Uterus (tissue), 4 donors: Measurements from ENCODE around the gene SLC66A3. TPM values are rescaled to one million over a fixed set of nuclear protein-coding genes. Genes with fewer than 3 reads are reported as not detected.

Experiments
- DNase-seq, 2 donors: peaks; one replicate each; pipeline ENCODE4 v3.0.0-alpha.2; 2019 to 2020
- H3K27ac ChIP-seq, 2 donors: fragments of 200-600 bp; sonication (generic); 1 replicate in 1 of 2; 2 replicates in 1 of 2; pipeline ENCODE4 v1.5.1; 2016 to 2018
- H3K27me3 ChIP-seq, 2 donors: fragments of 200-600 bp; sonication (generic); one replicate each; pipeline ENCODE4 v1.5.1; 2018 to 2019; ENCODE audit warnings: control low read depth in 1 of 2
- H3K36me3 ChIP-seq, 2 donors: fragments of 200-600 bp; sonication (generic); one replicate each; pipeline ENCODE4 v1.5.1; 2019; ENCODE audit warnings: control low read depth in 1 of 2
- H3K4me1 ChIP-seq, 2 donors: fragments of 200-600 bp; sonication (generic); one replicate each; pipeline ENCODE4 v1.5.1; 2018 to 2019; ENCODE audit warnings: control low read depth in 1 of 2
- H3K4me3 ChIP-seq, 2 donors: fragments of 200-600 bp; sonication (generic); 1 replicate in 1 of 2; 2 replicates in 1 of 2; pipeline ENCODE4 v1.5.1; 2018 to 2019; ENCODE audit warnings: mild to moderate bottlenecking in 1 of 2
- H3K9me3 ChIP-seq, 2 donors: fragments of 200-600 bp; sonication (generic); one replicate each; pipeline ENCODE4 v1.5.1; 2019; ENCODE audit warnings: control low read depth in 1 of 2
- CTCF ChIP-seq, 4 experiments: fragments of 200-600 bp in 2 of 4; fragments of 450-650 bp in 2 of 4; sonication (generic) in 2 of 4; IDR thresholded peaks; one replicate each; pipeline ENCODE4 v1.5.1; 2016 to 2019; ENCODE audit warnings: antibody characterized with exemption in 4 of 4, mild to moderate bottlenecking in 2 of 4, moderate library complexity in 1 of 4
- POLR2A ChIP-seq, 2 donors: fragments of 450-650 bp; IDR thresholded peaks; one replicate each; pipeline ENCODE4 v1.6.1; 2016; ENCODE audit warnings: antibody characterized with exemption in 2 of 2, mild to moderate bottlenecking in 1 of 2, moderate library complexity in 1 of 2
- intact Hi-C: fragments of 100-400 bp; cut with DNase I; formaldehyde crosslinking; loops from one replicate; pipeline ENCODE4 v1.15.1; 2023; ENCODE audit warnings: low total_unique reads
- total RNA-seq, 4 donors: library from RNA; depleted of rRNA in 3 of 4; stranded (reverse); fragments of >200 nt in 3 of 4; gene quantifications; one replicate each; pipeline versions ENCODE4 v1.1.0 to v1.2.4, GENCODE V29; 2014 to 2023
- donor health status: DM: yes; HTN: yes; CAD: no.

The SLC66A3 gene
- total RNA-seq, 4 donors from 2014 or later: 22.2 to 51.7 (median 37.7) TPM

- H3K36me3 ChIP-seq: no peaks in the 10 kb centered on the region
- TF ChIP-seq POLR2A (IDR thresholded peaks at IDR 0.05) (no peak), CTCF (IDR thresholded peaks at IDR 0.05) (no peak)
- DNase-seq: no peak
Measured at GRCh38 chr2:11213975-11214374, 58.7 kb downstream of the SLC66A3 start.

GRCh38 chr2:11214770-11215169, 59.5 kb downstream of the SLC66A3 start:
- no peak overlapping the region for H3K27ac ChIP-seq
- intact Hi-C loops: no loop called here
- no peak for TF ChIP-seq POLR2A (IDR thresholded peaks at IDR 0.05)
- no peak for TF ChIP-seq CTCF (IDR thresholded peaks at IDR 0.05)
- no peaks in the 10 kb centered on the region for H3K27me3 ChIP-seq
- no peak overlapping the region for H3K4me3 ChIP-seq
- no peaks in the 10 kb centered on the region for H3K9me3 ChIP-seq
- H3K4me1 ChIP-seq: no peaks in the 10 kb centered on the region
- DNase-seq: no peak
- no peaks in the 10 kb centered on the region for H3K36me3 ChIP-seq

More at GRCh38 chr2:11213975-11214374, 58.7 kb downstream of the SLC66A3 start:
- no peaks in the 10 kb centered on the region for H3K9me3 ChIP-seq
- intact Hi-C loops: no loop called here
- H3K27me3 ChIP-seq: no peaks in the 10 kb centered on the region
- H3K4me1 ChIP-seq: no peaks in the 10 kb centered on the region
- H3K4me3 ChIP-seq: no peak overlapping the region
- H3K27ac ChIP-seq: no peak overlapping the region

- H3K36me3 ChIP-seq: no peaks in the 10 kb centered on the region
Measured at GRCh38 chr2:11215407-11215806, 60.1 kb downstream of the SLC66A3 start.

GRCh38 chr2:11220445-11220844, 65.2 kb downstream of the SLC66A3 start:
- no peak for DNase-seq
- H3K36me3 ChIP-seq: no peaks in the 10 kb centered on the region
- H3K27me3 ChIP-seq: no peaks in the 10 kb centered on the region
- no peaks in the 10 kb centered on the region for H3K4me1 ChIP-seq
- H3K9me3 ChIP-seq: no peaks in the 10 kb centered on the region
- no peak overlapping the region for H3K27ac ChIP-seq
- H3K4me3 ChIP-seq: no peak overlapping the region
- TF ChIP-seq POLR2A (IDR thresholded peaks at IDR 0.05) (no peak), CTCF (IDR thresholded peaks at IDR 0.05) (no peak)
- intact Hi-C loops: no loop called here

More at GRCh38 chr2:11215407-11215806, 60.1 kb downstream of the SLC66A3 start:
- Histone ChIP-seq H3K4me3 (no peak overlapping the region), H3K27ac (peak overlapping the region in 1 of 2 donors; percentile 33), H3K4me1 (no peaks in the 10 kb centered on the region), H3K9me3 (no peaks in the 10 kb centered on the region), H3K27me3 (no peaks in the 10 kb centered on the region)
- TF ChIP-seq POLR2A (IDR thresholded peaks at IDR 0.05) (no peak), CTCF (IDR thresholded peaks at IDR 0.05) (no peak)
- DNase-seq: no peak
- intact Hi-C loops: no loop called here

GRCh38 chr2:11222845-11223244, 67.6 kb downstream of the SLC66A3 start:
- H3K27ac ChIP-seq: no peak overlapping the region
- H3K27me3 ChIP-seq: no peaks in the 10 kb centered on the region
- TF ChIP-seq POLR2A (IDR thresholded peaks at IDR 0.05): no peak
- no peak for TF ChIP-seq CTCF (IDR thresholded peaks at IDR 0.05)
- H3K4me3 ChIP-seq: no peak overlapping the region
- no peaks in the 10 kb centered on the region for H3K4me1 ChIP-seq
- no peak for DNase-seq
- intact Hi-C loops: no loop called here
- H3K36me3 ChIP-seq: no peaks in the 10 kb centered on the region
- no peaks in the 10 kb centered on the region for H3K9me3 ChIP-seq
